ENCODE data around the gene B9D1.

DNA sequence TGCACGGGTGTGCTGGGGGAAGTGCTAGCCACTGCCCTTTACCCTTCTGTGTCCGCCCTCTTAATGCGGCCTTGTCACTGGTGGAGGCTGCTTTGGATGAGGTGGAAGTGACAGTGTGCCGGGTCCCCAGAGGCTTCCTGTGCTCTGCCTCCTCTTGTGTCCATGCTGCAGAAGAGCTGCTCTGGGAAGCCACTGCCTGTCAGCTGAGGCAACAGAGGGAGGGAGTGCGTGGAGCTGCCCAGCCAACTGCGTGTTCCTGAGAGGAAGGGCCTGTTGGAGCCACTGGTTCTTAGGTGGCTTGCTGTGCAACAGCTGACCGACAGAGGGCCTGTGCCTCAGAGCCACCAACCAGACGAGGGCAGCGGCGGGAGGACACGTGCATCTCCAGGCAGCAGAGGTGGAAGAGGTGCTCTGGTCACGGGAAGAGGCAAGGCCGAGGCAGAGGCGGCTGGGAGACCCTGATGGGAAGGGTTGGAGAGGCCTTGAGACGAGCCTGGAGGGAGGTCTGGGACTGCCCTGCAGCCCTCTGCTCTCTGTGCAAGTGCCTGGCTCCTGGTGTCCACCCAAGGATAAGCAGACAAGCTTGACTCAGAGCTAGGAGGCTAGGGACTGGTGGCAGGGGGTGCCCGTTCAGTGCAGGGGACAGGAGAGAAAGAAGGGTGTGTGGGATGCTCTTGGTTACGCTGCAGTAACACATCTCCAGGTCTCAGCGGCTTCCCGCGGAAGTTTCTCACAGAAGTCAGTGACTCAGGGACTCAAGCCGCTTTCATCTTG lies 25.4 kb downstream of the B9D1 start:
- TF ChIP-seq, protein P1, sequence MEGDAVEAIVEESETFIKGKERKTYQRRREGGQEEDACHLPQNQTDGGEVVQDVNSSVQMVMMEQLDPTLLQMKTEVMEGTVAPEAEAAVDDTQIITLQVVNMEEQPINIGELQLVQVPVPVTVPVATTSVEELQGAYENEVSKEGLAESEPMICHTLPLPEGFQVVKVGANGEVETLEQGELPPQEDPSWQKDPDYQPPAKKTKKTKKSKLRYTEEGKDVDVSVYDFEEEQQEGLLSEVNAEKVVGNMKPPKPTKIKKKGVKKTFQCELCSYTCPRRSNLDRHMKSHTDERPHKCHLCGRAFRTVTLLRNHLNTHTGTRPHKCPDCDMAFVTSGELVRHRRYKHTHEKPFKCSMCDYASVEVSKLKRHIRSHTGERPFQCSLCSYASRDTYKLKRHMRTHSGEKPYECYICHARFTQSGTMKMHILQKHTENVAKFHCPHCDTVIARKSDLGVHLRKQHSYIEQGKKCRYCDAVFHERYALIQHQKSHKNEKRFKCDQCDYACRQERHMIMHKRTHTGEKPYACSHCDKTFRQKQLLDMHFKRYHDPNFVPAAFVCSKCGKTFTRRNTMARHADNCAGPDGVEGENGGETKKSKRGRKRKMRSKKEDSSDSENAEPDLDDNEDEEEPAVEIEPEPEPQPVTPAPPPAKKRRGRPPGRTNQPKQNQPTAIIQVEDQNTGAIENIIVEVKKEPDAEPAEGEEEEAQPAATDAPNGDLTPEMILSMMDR (conservative IDR thresholded peaks at IDR 0.05; ENCODE audit: low read length), result no peak
- no peak for TF ChIP-seq EZH2phosphoT487 (IDR thresholded peaks at IDR 0.05; ENCODE audit: borderline replicate concordance, low read depth, low read length)

Data from OCI-LY7 (cell line).